HUDEP-2 (cell line): ENCODE measurements around the gene ZFX.
"Not testable (repeated sequence)": the region's sequence is repeated elsewhere in the genome, so short reads cannot be mapped to it uniquely, and the experiment has no call there.

Experiments
- DNase-seq, 76 experiments: peaks; one replicate each; lab custom pipeline; 2025; ENCODE audit not compliant: unreplicated experiment in 76 of 76; lab: John Stamatoyannopoulos, UW

Gene ZFX

DNA sequence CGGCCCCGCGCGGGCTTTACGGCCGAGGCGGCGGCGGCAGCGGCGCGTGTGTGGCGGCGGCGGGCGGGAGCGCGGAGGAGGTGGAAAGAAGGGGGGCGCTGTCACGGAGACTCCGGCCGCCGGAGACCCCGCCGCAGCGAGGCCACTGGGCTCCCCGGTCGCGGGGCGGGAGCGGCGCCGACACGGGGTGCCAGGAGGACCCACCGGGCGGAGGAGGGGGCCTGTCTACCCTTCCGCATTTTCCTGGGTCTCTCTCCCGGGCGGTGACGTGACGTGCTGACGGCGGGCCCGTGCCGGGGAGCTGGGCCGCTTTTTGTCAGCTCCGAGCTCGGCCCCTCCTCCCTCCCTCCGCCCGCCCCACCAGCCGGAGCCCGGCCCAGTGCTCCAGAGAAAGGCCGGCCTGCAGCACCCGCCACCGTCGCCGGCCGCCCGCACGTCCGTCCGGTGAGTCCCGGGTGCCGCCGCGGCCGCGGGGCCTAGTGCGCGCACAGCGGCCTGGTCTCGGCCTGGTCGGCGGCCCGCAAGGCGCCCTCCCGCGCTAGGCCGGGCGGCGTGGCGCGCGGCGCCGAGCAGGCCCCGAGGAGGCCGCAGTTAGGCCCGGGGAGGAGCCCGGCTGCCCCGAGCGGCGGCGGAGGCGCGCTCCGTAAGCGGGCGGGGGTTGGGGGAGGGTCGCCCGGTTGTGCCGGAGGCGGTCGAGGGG, at the start of gene ZFX:
Gene ZFX, plus strand, starts transcription at position 379 of the 700 bp plus-strand sequence. CDS start 23,014 bp downstream, outside the sequence.
- DNase-seq, result peak in 64 of 76 experiments; percentile 0 to 65 (median 35)

DNA sequence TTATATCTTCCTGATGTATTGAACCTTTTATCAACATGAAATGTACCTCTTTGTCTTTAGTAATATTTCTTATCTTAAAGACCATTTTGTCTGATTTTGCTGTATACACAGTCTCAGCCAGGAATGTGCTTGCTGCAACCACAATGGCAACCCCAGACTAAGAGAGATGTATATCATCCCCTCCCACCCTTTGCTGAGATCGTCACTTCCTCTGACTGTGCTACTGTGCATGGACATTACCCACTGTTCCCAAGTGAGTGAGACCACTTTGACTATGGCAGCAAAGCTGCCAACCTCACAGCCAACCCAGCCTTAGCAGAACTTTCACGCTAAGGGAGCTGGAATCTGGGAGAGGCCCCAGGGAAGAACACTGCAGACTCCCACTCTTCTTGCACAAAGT, 48.8 kb upstream of the ZFX start:
- DNase-seq, result peak in 2 of 76 experiments; percentile 1 to 8

DNA sequence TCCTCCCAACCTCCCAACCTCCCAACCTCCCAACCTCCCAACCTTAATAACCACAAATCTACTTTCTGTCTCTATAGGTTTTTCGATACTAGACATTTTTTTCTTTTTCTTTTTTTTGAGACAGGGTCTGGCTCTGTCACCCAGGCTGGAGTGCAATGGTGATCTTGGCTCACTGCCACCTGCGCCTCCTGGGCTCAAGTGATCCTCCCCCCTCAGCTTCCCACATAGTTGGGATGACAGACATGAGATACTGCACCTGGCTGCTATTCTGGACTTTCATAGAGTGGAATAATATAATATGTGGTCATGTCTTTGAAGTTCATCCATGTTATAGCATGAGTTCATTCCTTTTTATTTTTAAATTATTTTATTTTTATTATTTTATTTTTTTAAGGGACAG, 39.5 kb upstream of the ZFX start:
- DNase-seq, result no peak

DNA sequence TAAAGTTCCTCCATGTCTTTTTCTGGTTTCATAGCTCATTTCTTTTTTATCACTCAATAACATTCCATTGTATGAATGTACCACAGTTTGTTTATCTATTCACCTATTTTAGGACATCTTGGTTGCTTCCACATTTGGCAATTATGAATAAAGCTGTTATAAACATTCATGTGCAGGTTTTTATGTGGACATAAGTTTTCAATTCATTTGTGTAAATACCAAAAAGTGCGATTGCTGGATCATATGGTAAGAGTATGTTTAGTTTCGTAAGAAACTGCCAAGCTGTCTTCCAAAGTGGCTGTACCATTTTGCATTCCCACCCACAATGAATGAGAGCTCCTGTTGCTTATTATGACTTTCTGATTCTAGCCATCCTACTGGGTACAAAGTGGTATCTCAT, 36.3 kb upstream of the ZFX start:
- no peak for DNase-seq

DNA sequence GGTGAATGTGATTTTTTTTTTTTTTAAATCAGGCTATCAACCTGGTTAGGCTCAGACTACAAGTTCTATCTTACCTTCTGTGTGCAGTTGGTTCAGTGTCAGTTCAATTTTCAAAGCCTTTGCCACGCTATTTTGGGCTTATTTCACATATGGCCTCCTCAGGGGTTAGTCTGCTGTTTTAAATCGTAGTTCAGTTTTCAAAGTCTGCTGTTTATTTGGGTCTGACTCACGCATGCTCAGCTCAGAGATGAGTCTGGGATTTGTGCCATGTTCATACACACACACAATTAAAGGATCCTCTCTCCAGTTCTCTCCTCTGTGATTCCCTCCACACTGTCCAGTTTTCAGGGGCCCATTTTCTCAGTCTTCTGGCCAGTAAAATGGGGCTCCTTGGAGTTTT, 32.3 kb upstream of the ZFX start:
- DNase-seq, result no peak

DNA sequence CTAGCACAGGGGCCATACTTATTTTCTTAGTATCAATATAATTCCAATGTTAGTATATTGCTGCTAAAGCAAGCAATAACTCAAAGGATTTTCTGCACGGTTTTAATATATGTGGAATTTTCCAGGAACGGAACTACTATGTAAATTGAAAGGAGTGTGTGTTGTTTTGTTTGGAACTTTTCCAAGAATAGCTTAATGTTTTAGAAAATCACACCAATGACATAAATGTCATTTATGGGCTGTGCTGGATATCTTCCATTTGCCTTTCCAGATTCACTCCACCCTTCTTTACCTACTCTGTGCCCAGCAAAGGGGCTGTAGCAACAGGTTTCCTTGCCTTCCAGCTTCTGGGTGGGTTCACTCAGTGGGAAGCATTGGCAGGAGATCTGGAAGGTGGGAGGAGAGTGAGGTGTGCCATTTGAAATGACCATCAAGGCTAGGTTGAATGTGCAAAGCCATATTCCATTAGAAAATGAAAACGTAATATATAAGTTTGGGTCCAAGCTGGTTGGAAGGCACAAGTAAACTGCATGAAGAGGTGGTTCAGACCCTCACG, 25.2 kb upstream of the ZFX start:
- no peak for DNase-seq

DNA sequence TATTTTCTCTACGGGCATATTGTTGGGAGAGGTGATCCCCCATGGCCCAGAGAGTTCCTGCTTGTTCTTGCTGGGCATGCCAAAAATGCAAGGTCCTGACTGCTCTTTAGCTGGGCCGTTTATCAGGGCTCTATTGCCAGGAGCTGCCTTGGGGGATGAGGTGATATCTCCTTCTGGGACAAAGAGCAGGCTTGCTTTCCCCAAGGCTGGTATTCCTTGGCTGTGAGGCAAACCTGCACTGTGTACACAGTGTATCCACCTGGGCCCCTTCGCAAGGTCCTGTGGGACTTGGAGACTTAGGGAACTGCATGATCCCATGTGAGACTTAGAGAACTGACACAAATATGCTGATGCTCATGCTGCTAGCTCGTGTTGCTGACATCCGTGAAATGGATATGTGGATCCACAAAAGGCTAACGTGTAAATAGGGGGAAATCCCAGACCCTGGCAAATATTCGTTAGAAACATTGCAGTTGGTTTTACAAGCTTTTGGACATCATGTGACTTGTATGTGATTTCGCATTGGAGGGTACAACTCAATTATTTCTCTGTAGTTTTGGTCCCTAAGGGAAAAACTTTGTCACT, 24.4 kb upstream of the ZFX start:
- DNase-seq, result no peak

DNA sequence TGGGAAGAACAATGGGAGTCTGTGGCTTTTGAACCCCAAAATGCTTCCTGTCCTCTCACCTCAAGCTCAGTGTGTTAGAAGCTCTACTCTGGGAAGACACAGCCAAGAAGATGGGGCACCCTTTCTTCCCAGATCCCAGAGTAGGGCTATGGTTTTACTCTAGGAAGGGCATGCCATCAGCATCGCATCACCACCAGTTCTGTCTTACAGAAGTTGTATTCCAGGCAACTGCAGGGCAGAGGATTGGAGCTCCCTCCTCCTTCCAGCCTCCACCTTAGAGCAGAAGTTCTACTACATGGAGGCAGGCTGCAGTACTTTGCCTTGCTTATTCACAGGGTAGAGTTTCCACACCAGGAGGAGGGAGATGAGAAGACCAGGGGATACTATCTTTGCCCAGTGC, 18.1 kb upstream of the ZFX start:
- no peak for DNase-seq

DNA sequence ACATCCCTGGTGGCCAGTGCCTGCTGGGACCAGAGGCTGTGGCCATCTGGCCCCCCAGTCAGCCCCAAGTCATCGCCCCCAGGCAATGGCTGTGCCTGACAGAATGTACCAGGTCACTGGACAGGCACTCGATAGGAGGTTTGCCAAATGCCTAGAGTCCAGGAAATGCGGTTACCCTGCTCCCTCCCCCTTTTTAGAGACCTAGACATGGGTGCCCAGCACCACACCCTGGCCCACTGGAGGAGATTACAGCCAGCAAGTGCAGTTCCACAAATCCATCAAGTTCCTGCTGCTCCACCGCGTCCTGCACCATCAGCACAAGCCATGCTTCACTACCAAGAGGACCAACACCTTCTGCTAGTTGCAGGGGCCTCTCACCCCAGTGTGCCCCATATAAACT, 16.2 kb upstream of the ZFX start:
- peak in 4 of 76 experiments; percentile 1 to 8 (median 4) for DNase-seq

DNA sequence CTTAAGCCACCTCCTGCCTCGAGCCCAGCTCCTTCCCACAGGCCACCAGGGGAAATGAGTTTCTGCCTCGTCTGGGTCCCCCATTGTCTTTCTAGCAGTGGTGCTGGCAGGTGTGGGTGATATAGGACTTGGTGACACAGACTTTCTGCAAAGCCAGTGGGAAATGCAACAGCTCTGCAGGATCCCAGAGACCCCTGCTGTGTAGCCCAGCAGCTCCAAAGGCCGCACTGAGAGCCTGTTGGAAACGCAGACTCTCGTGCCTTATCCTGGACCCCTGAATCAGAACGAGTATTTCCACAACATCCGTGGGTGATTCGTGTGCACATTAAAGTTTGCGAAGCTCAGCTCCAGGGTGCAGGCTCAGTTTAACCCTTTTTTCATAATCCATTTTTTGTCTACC, 13.8 kb upstream of the ZFX start:
- DNase-seq, result not testable (repeated sequence)

DNA sequence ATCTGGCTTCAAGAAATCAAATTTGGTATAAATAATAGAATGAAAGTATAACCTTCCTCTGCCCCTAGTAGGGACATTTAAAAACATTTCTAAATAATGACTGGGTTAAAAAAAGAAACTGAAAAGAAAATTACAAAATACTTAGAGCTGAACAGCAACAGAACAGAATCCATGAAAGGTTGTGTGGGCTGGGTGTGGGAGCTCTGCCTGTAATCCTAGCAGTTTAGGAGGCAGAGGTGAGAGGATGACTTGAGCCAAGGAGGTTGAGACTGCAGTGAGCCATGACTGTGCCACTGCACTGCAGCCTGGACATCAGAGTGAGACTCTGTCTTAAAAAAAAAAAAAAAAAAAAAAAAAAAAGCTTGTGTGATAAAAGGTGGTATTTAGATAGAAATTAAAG, 12.3 kb upstream of the ZFX start:
- no peak for DNase-seq

DNA sequence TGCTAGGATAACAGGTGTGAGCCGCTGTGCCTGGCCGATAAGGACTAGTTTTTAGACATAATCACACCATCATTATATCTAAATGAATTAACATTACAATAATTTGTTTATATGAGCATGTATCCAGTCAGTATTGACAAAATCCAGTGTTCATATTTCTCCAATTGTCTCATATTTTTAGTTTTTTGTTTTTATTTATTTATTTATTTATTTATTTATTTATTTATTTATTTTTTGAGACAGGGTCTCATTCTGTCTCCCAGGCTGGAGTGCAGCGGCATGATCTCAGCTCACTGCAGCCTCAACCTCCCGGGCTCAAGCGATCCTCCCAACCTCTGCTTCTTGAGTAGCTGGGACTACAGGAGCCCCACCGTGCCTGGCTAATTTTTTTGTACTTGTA, 5.5 kb upstream of the ZFX start:
- not testable (repeated sequence) for DNase-seq

DNA sequence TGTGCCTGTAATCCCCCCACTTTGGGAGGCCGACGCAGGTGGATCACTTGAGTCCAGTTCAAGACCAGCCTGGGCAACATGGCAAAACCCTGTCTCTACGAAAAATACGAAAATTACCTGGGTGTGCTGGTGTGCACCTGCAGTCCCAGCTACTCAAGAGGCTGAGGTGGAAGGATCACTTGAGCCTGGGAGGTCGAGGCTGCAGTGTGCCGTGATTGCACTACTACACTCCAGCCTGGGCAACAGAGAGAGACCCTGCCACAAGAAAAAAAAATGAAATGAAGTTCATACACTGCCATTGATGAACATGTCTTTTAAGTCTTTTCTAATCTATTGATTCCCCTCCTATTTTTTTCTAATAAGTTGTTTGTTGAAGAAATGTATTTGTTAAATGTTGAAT, 5.0 kb upstream of the ZFX start:
- DNase-seq, result no peak

DNA sequence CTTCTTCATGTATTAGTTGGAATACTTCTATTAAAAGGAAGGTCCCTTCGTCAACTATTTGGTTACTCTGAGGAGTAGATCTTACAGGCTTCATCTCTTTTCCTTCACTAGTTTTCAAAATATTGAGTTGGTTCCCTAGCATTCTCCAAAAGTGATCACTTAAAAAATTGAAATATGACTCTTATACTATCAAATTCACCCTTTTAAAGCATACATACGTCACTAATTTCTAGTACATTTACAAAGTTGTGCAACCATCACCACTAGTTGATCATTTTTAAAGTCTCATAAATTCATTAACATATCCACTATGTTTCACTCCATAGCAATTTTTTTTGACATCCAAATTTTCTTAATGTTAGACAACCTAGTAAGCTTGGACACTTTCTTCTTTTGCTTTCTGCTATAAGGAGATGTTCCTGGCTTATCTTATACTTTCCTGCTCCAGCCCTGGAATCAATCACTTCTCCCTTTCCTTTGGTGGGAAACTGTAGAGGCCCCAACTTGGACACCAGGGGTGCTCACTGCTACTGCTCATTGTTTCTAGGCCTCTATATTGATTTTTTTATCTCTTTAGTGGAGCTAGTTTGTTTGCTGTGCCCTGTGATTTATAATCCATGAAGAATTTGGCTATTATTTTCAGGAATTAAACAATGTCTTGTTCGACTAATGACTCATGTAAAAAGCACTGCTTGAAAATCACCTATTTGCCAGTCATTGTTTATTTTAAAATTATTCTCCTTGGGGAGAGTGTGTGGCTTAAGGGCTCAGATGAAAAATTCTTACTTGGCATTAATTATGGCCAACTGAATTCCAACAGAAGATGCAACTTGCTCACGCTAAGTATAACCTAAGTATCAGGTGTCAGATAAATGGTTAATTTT, 4.0 kb upstream of the ZFX start:
- no peak for DNase-seq

DNA sequence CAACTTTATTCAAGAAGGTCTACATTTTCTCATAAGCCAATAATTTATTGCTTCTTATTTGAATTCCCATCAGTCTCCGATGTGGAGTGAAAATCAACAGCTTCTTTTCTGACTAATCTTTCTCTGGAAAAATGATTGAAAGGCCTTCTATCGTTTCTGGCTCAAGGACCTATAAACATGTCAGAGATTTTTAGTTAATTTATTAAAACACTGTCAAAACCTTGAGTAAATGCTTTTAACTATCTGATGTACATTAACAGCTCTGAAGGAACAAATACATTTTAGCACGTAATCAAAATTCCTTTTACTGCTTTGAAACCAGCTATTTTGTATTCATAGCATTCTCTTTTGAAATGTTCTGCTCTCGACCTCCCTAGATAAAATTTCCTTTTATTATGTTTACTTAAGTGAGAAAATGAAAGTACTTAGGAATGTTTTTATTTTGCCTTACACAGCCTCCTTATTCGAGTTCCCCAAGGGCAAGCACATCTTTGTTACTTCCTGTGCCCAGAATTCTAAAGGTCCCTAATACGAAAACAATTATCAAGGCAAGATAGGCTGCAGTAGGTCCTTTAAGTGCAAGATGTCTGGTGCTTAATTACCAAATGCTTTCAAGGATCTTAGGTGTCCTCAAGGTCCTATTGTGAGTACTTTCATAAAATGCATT, 3.1 kb upstream of the ZFX start:
- no peak for DNase-seq

DNA sequence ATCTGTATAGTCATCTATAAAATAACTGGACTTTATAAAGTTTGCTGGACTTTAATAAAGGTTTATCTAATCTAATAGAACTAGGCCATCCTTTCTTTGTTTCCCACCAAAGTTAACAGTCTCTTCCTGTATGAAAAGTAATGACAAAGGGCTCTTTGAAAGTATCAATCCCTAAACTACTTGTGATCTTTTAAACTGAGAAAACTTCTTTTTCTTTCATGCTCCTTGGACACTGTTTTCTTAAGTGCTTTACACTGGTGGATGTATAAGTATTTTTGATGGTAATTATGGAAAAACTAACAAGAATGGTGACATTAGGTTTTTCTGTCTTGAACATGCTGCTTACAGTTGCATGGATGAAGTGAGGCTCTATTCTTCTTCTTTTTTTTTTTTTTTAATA, 2.4 kb upstream of the ZFX start:
- no peak for DNase-seq

DNA sequence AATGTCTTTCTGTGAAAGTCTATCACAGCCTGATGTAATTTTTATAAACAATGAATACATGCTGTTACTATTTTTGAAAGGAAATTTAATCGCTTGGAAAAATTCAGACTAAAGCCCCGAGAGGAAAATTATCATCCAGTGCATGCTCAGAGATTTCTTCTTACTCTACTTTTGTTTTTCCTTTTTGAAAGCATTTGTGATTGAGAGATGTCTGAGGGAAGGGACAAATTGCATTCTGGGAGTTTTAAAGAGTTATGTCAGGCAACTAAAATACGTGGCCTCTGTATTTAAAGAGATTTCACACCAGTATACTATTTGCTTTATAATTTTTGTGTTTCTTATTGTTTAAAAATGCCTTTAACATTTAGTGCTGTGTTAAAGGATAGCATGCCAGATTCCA, 1.4 kb upstream of the ZFX start:
- DNase-seq, result no peak

DNA sequence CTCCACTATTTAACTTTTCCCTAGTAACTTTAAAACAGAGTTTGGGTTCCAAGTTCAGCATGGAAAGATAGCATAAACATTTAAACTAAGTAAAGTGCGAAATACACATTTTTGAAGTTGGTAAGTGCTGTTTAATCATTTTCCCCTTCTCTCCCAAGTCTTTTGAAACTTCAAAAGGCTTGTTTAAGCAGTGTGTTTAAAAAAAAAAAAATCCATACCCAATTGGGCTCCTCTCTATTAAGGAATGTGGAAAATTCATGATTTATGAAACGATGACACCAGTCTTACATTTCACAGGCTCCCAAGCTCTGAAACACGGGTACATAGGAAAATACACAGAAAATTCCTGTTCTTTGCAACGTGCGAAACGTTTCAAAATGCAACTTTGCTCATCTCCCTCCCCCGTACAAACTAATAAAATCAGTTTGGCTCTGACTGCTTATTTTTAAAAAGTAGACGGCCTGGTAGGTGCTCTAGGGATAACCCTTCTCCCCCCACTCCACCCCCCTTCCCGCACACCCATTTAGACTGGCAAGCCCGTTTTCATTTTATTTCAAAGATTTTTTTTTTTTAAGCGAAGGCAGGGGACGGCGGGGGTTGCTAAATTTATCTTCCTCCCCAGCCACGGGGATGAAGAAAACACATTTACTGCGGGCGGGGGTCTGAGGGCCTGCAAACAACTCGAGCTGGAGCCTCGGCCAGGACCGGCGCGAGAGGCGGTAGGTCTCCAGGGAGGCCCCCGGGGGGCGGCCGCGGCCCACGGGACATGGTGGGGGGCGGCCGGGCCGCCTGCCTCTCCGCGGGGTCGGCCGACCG, 786 bp upstream of the ZFX start:
- peak in 6 of 76 experiments; percentile 1 to 34 (median 4) for DNase-seq

DNA sequence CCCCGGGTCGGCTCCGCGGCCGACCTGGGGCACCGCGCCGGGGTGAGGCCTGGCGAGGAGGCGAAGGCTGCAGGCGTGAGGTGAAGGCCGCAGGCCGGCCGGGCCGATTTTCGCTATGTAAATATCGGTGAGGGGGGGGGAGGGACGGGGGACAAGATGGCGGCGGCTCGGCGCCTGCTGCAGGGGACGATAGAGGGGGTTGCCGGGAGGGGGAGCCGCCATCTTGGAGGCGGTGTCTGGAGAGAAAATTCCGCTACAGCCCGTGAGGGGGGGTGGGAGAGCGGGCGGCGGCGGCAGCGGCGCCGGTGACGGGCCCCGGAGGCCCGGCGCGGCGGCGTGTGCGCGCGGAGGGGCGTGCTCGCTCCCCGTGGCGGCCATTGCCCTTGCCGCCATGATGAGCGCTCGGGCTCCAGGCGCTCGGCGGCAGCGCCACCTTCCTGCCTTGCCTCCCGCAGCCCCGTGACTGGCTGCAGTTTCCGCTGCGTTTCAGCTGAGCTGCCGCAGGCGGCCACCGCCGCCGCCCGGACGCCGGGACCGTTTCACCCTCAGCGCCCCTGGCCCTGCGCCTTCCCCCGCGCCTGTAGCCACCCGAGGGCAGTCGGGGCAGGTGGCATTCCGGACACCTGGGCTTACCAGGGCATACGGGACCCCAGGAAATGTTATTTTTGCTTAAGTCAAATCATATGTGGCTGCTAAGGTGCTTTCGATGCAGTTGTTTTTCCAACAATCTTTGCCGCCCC, 692 bp downstream of the ZFX start:
- peak; percentile 2 to 80 (median 60) for DNase-seq
